Neuronal stem cell (in vitro differentiated cells): ENCODE measurements around the gene SRSF7. TPM values are rescaled to one million over a fixed set of nuclear protein-coding genes. Genes with fewer than 3 reads are reported as not detected.
"Not testable (repeated sequence)": the region's sequence is repeated elsewhere in the genome, so short reads cannot be mapped to it uniquely, and the experiment has no call there.

Experiments
- DNase-seq: peaks from one replicate; pipeline ENCODE4 v3.0.0-alpha.2; 2013; ENCODE audit warnings: low spot score
- H2AFZ ChIP-seq: one replicate; pipeline ENCODE4 v1.6.1; 2013; ENCODE audit warnings: mild to moderate bottlenecking, low read length, inconsistent platforms
- H2AK5ac ChIP-seq: 2 replicates; pipeline ENCODE4 v1.6.1; 2013; ENCODE audit warnings: low read depth, mild to moderate bottlenecking, inconsistent platforms, low read length, moderate library complexity, mixed read lengths
- H2BK120ac ChIP-seq: 2 replicates; pipeline ENCODE4 v1.6.1; 2013; ENCODE audit warnings: low read depth, mild to moderate bottlenecking, inconsistent platforms, low read length, moderate library complexity, mixed read lengths
- H2BK12ac ChIP-seq: one replicate; pipeline ENCODE4 v1.6.1; 2013; ENCODE audit warnings: low read length, inconsistent platforms
- H2BK15ac ChIP-seq: 2 replicates; pipeline ENCODE4 v1.6.1; 2013; ENCODE audit warnings: mild to moderate bottlenecking, low read length, inconsistent platforms, mixed read lengths
- H2BK5ac ChIP-seq: one replicate; pipeline ENCODE4 v1.6.1; 2013; ENCODE audit warnings: inconsistent platforms, mild to moderate bottlenecking, low read length, moderate library complexity
- H3K14ac ChIP-seq: one replicate; pipeline ENCODE4 v1.6.1; 2013; ENCODE audit warnings: low read length, inconsistent platforms
- H3K18ac ChIP-seq: 2 replicates; pipeline ENCODE4 v1.6.1; 2013; ENCODE audit warnings: low read length, inconsistent platforms
- H3K23ac ChIP-seq: 2 replicates; pipeline ENCODE4 v1.6.1; 2013; ENCODE audit warnings: low read depth, mild to moderate bottlenecking, mixed read lengths, low read length, inconsistent platforms; ENCODE audit not compliant: poor library complexity
- H3K27ac ChIP-seq: replicated peaks from 3 replicates; pipeline ENCODE4 v1.5.1; 2013; ENCODE audit warnings: low read length, inconsistent platforms
- H3K27me3 ChIP-seq, 3 experiments: 2 replicates each; pipeline ENCODE4 v1.6.1; 2013; ENCODE audit warnings: low read length in 3 of 3, mild to moderate bottlenecking in 2 of 3, inconsistent platforms in 1 of 3, low read depth in 1 of 3, mixed read lengths in 1 of 3, moderate library complexity in 1 of 3; ENCODE audit not compliant: control insufficient read depth in 3 of 3, insufficient read depth in 3 of 3
- H3K36me3 ChIP-seq, 2 donors: replicated peaks in 1 of 2; 2 replicates each; pipeline ENCODE4 v1.6.1; 2013; ENCODE audit warnings: low read length in 2 of 2; ENCODE audit not compliant: control insufficient read depth in 2 of 2, insufficient read depth in 2 of 2
- H3K4ac ChIP-seq: 2 replicates; pipeline ENCODE4 v1.6.1; 2013; ENCODE audit warnings: inconsistent platforms, mild to moderate bottlenecking, low read length, moderate library complexity
- H3K4me1 ChIP-seq, 2 donors: 1 replicate in 1 of 2; 2 replicates in 1 of 2; pipeline ENCODE4 v1.6.1; 2013; ENCODE audit warnings: low read length in 2 of 2, low read depth in 1 of 2; ENCODE audit not compliant: control insufficient read depth in 2 of 2, insufficient read depth in 1 of 2
- H3K4me2 ChIP-seq: one replicate; pipeline ENCODE4 v1.6.1; 2013; ENCODE audit warnings: mild to moderate bottlenecking, low read length, inconsistent platforms; ENCODE audit not compliant: insufficient read depth, poor library complexity, severe bottlenecking
- H3K4me3 ChIP-seq, 2 donors: 2 replicates each; pipeline ENCODE4 v1.5.1; 2013; ENCODE audit warnings: low read length in 2 of 2, mild to moderate bottlenecking in 2 of 2, inconsistent platforms in 1 of 2, moderate library complexity in 1 of 2
- H3K79me1 ChIP-seq: one replicate; pipeline ENCODE4 v1.6.1; 2013; ENCODE audit warnings: low read depth, mild to moderate bottlenecking, inconsistent platforms, low read length, moderate library complexity
- H3K9ac ChIP-seq: one replicate; pipeline ENCODE4 v1.6.1; 2013; ENCODE audit warnings: mild to moderate bottlenecking, low read depth, low read length, inconsistent platforms; ENCODE audit not compliant: poor library complexity
- H3K9me3 ChIP-seq, 2 donors: replicated peaks in 1 of 2; 2 replicates each; pipeline versions ENCODE3 to v1.6.1; 2013; ENCODE audit warnings: low read length in 2 of 2, mild to moderate bottlenecking in 2 of 2, inconsistent platforms in 1 of 2, low read depth in 1 of 2, mixed read lengths in 1 of 2, moderate library complexity in 1 of 2; ENCODE audit not compliant: control insufficient read depth in 2 of 2, insufficient read depth in 1 of 2
- H4K8ac ChIP-seq: one replicate; pipeline ENCODE4 v1.6.1; 2013; ENCODE audit warnings: low read depth, mild to moderate bottlenecking, inconsistent platforms, low read length, moderate library complexity
- H4K91ac ChIP-seq: one replicate; pipeline ENCODE4 v1.6.1; 2013; ENCODE audit warnings: low read length, low read depth, mild to moderate bottlenecking, inconsistent platforms; ENCODE audit not compliant: poor library complexity
- WGBS, 2 donors: extraction: QIAGEN DNeasy Blood & Tissue Kit; methylation state at CpG; one replicate each; pipeline ENCODE4 v1.1.7; 2013; ENCODE audit warnings: missing lambda C conversion rate in 2 of 2, mixed read lengths in 1 of 2; ENCODE audit not compliant: insufficient read length in 2 of 2, insufficient replicate concordance in 1 of 2; ENCODE audit errors: extremely low coverage in 2 of 2; 5-methylcytosine and 5-hydroxymethylcytosine counted together
- polyA plus RNA-seq, 2 experiments: library from polyadenylated mRNA; stranded (reverse); fragments of 200-250 nt; gene quantifications; one replicate each; pipeline ENCODE4 v1.2.3, GENCODE V29; 2013

Gene SRSF7
- 341 TPM for polyA plus RNA-seq (2013, experiment 1 of 2)
- 342 TPM for polyA plus RNA-seq (2013, experiment 2 of 2)

GRCh38 chr2:38750891-38751595, at the start of gene SRSF7:
Gene SRSF7, minus strand, starts transcription at chr2:38751361. Its CDS starts 105 bp downstream, at chr2:38751256.
- peak within 1 kb of the TSS; percentile 99 for H4K8ac ChIP-seq
- H3K14ac ChIP-seq: peak within 1 kb of the TSS; percentile 95
- H3K4me2 ChIP-seq: peak within 1 kb of the TSS; percentile 98
- H3K27me3 ChIP-seq: no peaks in the 10 kb centered on the region
- peak within 1 kb of the TSS; percentile 81 for H3K4ac ChIP-seq
- H4K91ac ChIP-seq: peak within 1 kb of the TSS; percentile 66
- DNase-seq: peak; percentile 99
- H2BK15ac ChIP-seq: peak within 1 kb of the TSS; percentile 91
- H3K9ac ChIP-seq: peak within 1 kb of the TSS; percentile 99
- H3K79me1 ChIP-seq: no peaks in the 10 kb centered on the region
- H2AK5ac ChIP-seq: peak within 1 kb of the TSS; percentile 80
- peak within 1 kb of the TSS; percentile 78 for H2AFZ ChIP-seq
- peak within 1 kb of the TSS; percentile 80 to 98 for H3K4me3 ChIP-seq
- H3K27ac ChIP-seq: peak within 1 kb of the TSS; percentile 99
- peak within 1 kb of the TSS; percentile 51 for H2BK120ac ChIP-seq
- peak within 1 kb of the TSS; percentile 100 for H3K18ac ChIP-seq
- no CpG with 5 or more reads among the region's 68 CpGs for WGBS, 2 donors
- H3K9me3 ChIP-seq: no peaks in the 10 kb centered on the region
- peaks cover 15 to 42% of the 10 kb centered on the region in 2 donors for H3K36me3 ChIP-seq
- peak within 1 kb of the TSS; percentile 95 for H2BK5ac ChIP-seq
- peaks cover 1 to 20% of the 10 kb centered on the region in 2 donors for H3K4me1 ChIP-seq
- H3K23ac ChIP-seq: peak within 1 kb of the TSS; percentile 100
- no peak within 1 kb of the TSS for H2BK12ac ChIP-seq

DNA sequence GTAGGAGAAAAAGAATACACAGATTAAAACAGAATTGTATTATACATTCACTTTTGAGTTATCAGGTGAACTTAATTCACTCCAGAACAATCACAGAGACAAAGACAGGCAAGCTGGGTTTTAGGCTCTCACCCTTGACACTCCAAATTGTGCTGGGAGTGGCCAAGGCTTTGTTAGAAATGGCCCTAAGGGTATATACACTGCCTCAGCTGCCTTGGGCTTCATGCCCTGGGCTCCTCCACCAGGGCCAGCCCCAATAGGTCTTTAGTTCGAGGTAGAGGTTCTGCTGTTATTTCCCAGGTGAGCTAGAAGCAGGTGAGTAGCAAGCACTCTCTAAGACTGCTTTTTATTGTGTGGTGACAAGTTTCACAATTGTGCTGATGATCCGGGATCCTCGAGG, 46.8 kb upstream of the SRSF7 start:
- Histone ChIP-seq H3K27ac (no peak overlapping the region), H2BK5ac (no peak overlapping the region), H3K9me3 (peaks cover 0 to 2% of the 10 kb centered on the region in 2 donors), H2BK120ac (no peak overlapping the region), H3K4me2 (no peak overlapping the region), H3K4me1 (no peaks in the 10 kb centered on the region), H2AFZ (no peak overlapping the region), H3K27me3 (no peaks in the 10 kb centered on the region), H3K4ac (no peak overlapping the region), H3K79me1 (no peaks in the 10 kb centered on the region), H3K36me3 (peaks cover 6 to 37% of the 10 kb centered on the region in 2 donors), H4K8ac (no peak overlapping the region), H4K91ac (no peak overlapping the region), H2AK5ac (no peak overlapping the region), H3K9ac (no peak overlapping the region), H2BK15ac (no peak overlapping the region), H3K14ac (no peak overlapping the region), H2BK12ac (no peak overlapping the region), H3K23ac (no peak overlapping the region), H3K4me3 (no peak overlapping the region), H3K18ac (no peak overlapping the region)
- no CpG with 5 or more reads among the region's 3 CpGs for WGBS, 2 donors
- DNase-seq: no peak

DNA sequence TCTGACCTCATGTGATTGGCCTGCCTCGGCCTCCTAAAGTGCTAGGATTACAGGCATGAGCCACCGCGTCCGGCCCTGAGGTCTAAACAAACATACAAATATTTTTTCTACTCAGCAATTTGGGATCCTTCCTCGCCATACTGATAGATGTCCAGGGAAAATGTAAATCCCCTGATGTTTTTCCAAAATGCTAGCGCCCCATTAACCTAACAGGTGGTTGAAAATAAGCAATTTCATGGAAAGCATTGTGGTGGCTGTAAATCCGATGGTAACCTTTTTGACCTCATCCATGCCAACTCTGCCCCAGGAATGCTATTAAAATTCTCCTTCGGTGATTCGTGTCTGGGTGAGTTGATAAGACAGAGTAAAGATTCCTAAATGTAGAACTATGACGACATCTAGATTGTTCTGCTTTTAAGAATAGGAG, 46.1 kb upstream of the SRSF7 start:
- Histone ChIP-seq H3K4ac (no peak overlapping the region), H3K4me2 (no peak overlapping the region), H3K9me3 (peaks cover 0 to 2% of the 10 kb centered on the region in 2 donors), H3K23ac (no peak overlapping the region), H2AK5ac (no peak overlapping the region), H3K79me1 (no peaks in the 10 kb centered on the region), H2BK5ac (no peak overlapping the region), H2BK120ac (no peak overlapping the region), H2BK12ac (no peak overlapping the region), H4K91ac (no peak overlapping the region), H3K27me3 (no peaks in the 10 kb centered on the region), H3K4me1 (no peaks in the 10 kb centered on the region), H3K36me3 (peaks cover 3 to 30% of the 10 kb centered on the region in 2 donors), H2AFZ (no peak overlapping the region), H3K4me3 (no peak overlapping the region), H3K9ac (no peak overlapping the region), H3K14ac (no peak overlapping the region), H2BK15ac (no peak overlapping the region), H4K8ac (no peak overlapping the region), H3K18ac (no peak overlapping the region), H3K27ac (no peak overlapping the region)
- DNase-seq: no peak
- no CpG with 5 or more reads among the region's 10 CpGs for WGBS, 2 donors

DNA sequence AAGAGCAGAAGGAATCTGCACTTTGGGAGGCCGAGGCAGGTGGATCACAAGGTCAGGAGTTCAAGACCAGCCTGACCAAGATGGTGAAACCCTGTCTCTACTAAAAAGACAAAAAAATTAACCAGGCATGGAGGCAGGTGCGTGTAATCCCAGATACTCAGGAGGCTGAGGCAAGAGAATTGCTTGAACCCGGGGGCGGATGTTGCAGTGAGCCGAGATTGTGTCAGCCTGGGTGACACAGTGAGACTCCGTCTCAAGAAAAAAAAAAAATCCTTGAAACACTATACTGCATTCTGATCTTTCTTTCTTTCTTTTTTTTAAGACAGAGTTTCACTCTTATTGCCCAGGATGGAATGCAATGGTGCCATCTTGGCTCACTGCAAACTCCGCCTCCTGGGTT, 43.9 kb upstream of the SRSF7 start:
- not testable (repeated sequence) for H4K8ac ChIP-seq, H3K27ac ChIP-seq, H3K4me1 ChIP-seq, H4K91ac ChIP-seq, H3K4me2 ChIP-seq, H2AK5ac ChIP-seq, H3K23ac ChIP-seq, H2BK15ac ChIP-seq, H3K18ac ChIP-seq, H3K4me3 ChIP-seq, H2BK5ac ChIP-seq, H3K14ac ChIP-seq, H3K79me1 ChIP-seq, DNase-seq, H2BK12ac ChIP-seq, H3K4ac ChIP-seq, H2BK120ac ChIP-seq, H3K9ac ChIP-seq, H2AFZ ChIP-seq, H3K9me3 ChIP-seq, H3K27me3 ChIP-seq
- WGBS, 2 donors: no CpG with 5 or more reads among the region's 7 CpGs
- H3K36me3 ChIP-seq: peaks cover 0 to 16% of the 10 kb centered on the region in 2 donors
